ENCODE measurements around the gene AMPD3.
"Not testable (repeated sequence)": the region's sequence is repeated elsewhere in the genome, so short reads cannot be mapped to it uniquely, and the experiment has no call there.

AMPD3 gene

GRCh38 chr11:10454878-10455631 is at the start of gene AMPD3:
AMPD3 (plus strand) TSS chr11:10455264; CDS start chr11:10461520, 6,256 bp downstream.
- no peak for DNase-seq

- DNase-seq = peak; percentile 68
Measured at GRCh38 chr11:10405865-10406592, 49.0 kb upstream of the AMPD3 start.

- DNase-seq = no peak
Measured at GRCh38 chr11:10407055-10407454, 48.0 kb upstream of the AMPD3 start.

- no peak for DNase-seq
Measured at GRCh38 chr11:10407749-10408685, 47.0 kb upstream of the AMPD3 start.

- no peak for DNase-seq
Measured at GRCh38 chr11:10409207-10409661, 45.8 kb upstream of the AMPD3 start.

GRCh38 chr11:10410106-10410843 is 44.8 kb upstream of the AMPD3 start:
- DNase-seq = no peak

- DNase-seq = no peak
Measured at GRCh38 chr11:10410844-10411200, 44.2 kb upstream of the AMPD3 start.

GRCh38 chr11:10412266-10412665 is 42.8 kb upstream of the AMPD3 start:
- no peak for DNase-seq

- DNase-seq = peak; percentile 67
Measured at GRCh38 chr11:10413268-10413667, 41.8 kb upstream of the AMPD3 start.

GRCh38 chr11:10414181-10414580 is 40.9 kb upstream of the AMPD3 start:
- DNase-seq = no peak

- peak; percentile 21 for DNase-seq
Measured at GRCh38 chr11:10414659-10415058, 40.4 kb upstream of the AMPD3 start.

GRCh38 chr11:10415817-10416392 is 39.2 kb upstream of the AMPD3 start:
- DNase-seq = no peak

- DNase-seq = no peak
Measured at GRCh38 chr11:10418259-10418949, 36.7 kb upstream of the AMPD3 start.

GRCh38 chr11:10418950-10419310 is 36.1 kb upstream of the AMPD3 start:
- no peak for DNase-seq

- DNase-seq = no peak
Measured at GRCh38 chr11:10426475-10426874, 28.6 kb upstream of the AMPD3 start.

GRCh38 chr11:10428453-10428852 is 26.6 kb upstream of the AMPD3 start:
- DNase-seq = no peak

GRCh38 chr11:10429526-10429925 is 25.5 kb upstream of the AMPD3 start:
- DNase-seq = no peak

- no peak for DNase-seq
Measured at GRCh38 chr11:10432493-10432892, 22.6 kb upstream of the AMPD3 start.

GRCh38 chr11:10432971-10433370 is 22.1 kb upstream of the AMPD3 start:
- DNase-seq = no peak

GRCh38 chr11:10436224-10436623 is 18.8 kb upstream of the AMPD3 start:
- no peak for DNase-seq

GRCh38 chr11:10436683-10437082 is 18.4 kb upstream of the AMPD3 start:
- not testable (repeated sequence) for DNase-seq

GRCh38 chr11:10438458-10438857 is 16.6 kb upstream of the AMPD3 start:
- no peak for DNase-seq

Measured in CD4-positive, alpha-beta T cell treated with Interleukin-12 subunit alpha and Interleukin-12 subunit beta, for 1 hour (primary cell).